C4-2B (cell line): Measurements from ENCODE around the gene MAG.

Experiments used
- CTCF ChIP-seq: fragments of 450-650 bp; conservative IDR thresholded peaks from 2 replicates; pipeline ENCODE4 v1.5.1; 2017; ENCODE audit warnings: mild to moderate bottlenecking
- ZFX ChIP-seq: fragments of 450-650 bp; IDR thresholded peaks from 2 replicates; pipeline ENCODE4 v1.6.1; 2017

GRCh38 chr19:35331551-35332214, 39.7 kb downstream of the MAG start:
- TF ChIP-seq CTCF (no peak), ZFX (no peak)
